OCI-LY1 (cell line): Measurements from ENCODE around the gene CDC6.

Source experiments
- H2AFZ ChIP-seq: fragments of 200-600 bp; sonication (generic), shearing (Covaris generic); 2 replicates; pipeline ENCODE4 v1.6.0; 2014; ENCODE audit warnings: antibody characterized with exemption, mild to moderate bottlenecking, low read length
- H3F3A ChIP-seq: fragments of 200-600 bp; sonication (generic), shearing (Covaris generic); 2 replicates; pipeline ENCODE4 v1.6.0; 2014; ENCODE audit warnings: mild to moderate bottlenecking, antibody characterized with exemption, low read length, moderate library complexity; ENCODE audit not compliant: insufficient read depth
- H3K27ac ChIP-seq: fragments of 200-600 bp; sonication (generic); 2 replicates; pipeline ENCODE4 v1.5.1; 2014; ENCODE audit warnings: low read length, mixed run types, mild to moderate bottlenecking, low read depth; ENCODE audit not compliant: poor library complexity, severe bottlenecking
- H3K27me3 ChIP-seq: fragments of 200-600 bp; sonication (generic); 2 replicates; pipeline ENCODE4 v1.6.0; 2014; ENCODE audit warnings: antibody characterized with exemption, mild to moderate bottlenecking, low read length, moderate library complexity; ENCODE audit not compliant: insufficient read depth
- H3K36me3 ChIP-seq: fragments of 200-600 bp; sonication (generic); 2 replicates; pipeline ENCODE4 v1.6.1; 2014; ENCODE audit warnings: mild to moderate bottlenecking, antibody characterized with exemption, low read length, moderate library complexity, mixed read lengths; ENCODE audit not compliant: insufficient read depth
- H3K4me1 ChIP-seq: fragments of 200-600 bp; sonication (generic); 2 replicates; pipeline ENCODE4 v1.5.1; 2014; ENCODE audit warnings: mild to moderate bottlenecking, low read length, moderate library complexity; ENCODE audit not compliant: insufficient read depth, severe bottlenecking
- H3K4me2 ChIP-seq: fragments of 200-600 bp; sonication (generic), shearing (Covaris generic); 2 replicates; pipeline ENCODE4 v1.6.1; 2014; ENCODE audit warnings: low read length
- H3K4me3 ChIP-seq: fragments of 200-600 bp; sonication (generic); 2 replicates; pipeline ENCODE4 v1.5.1; 2014; ENCODE audit warnings: low read length, low read depth, mild to moderate bottlenecking, mixed read lengths; ENCODE audit not compliant: poor library complexity, severe bottlenecking
- H3K79me2 ChIP-seq: fragments of 200-600 bp; shearing (Covaris generic); 2 replicates; pipeline ENCODE4 v1.6.1; 2016; ENCODE audit warnings: mixed run types, low read length, mixed read lengths; ENCODE audit not compliant: insufficient read depth
- H3K9ac ChIP-seq: fragments of 200-600 bp; sonication (generic), shearing (Covaris generic); 2 replicates; pipeline ENCODE4 v1.6.1; 2014; ENCODE audit warnings: mild to moderate bottlenecking, low read length, mixed read lengths
- H3K9me2 ChIP-seq: fragments of 200-600 bp; sonication (generic), shearing (Covaris generic); 2 replicates; pipeline ENCODE4 v1.6.1; 2014; ENCODE audit warnings: low read depth, mild to moderate bottlenecking, low read length, mixed read lengths
- H3K9me3 ChIP-seq: fragments of 200-600 bp; shearing (Covaris generic); 2 replicates; pipeline ENCODE4 v1.6.1; 2014; ENCODE audit warnings: low read length, mixed read lengths
- H4K20me1 ChIP-seq: fragments of 200-600 bp; sonication (generic), shearing (Covaris generic); 2 replicates; pipeline ENCODE4 v1.6.0; 2016; ENCODE audit warnings: mild to moderate bottlenecking, low read length; ENCODE audit not compliant: insufficient read depth
- EZH2 ChIP-seq: fragments of 200-600 bp; sonication (generic), shearing (Covaris generic); IDR thresholded peaks from 2 replicates; pipeline ENCODE4 v1.8.0; 2017; ENCODE audit warnings: borderline replicate concordance, mixed run types, mild to moderate bottlenecking, antibody characterized with exemption, low read length, moderate library complexity, mixed read lengths
- TF ChIP-seq, protein P1 (sequence below): fragments of 200-600 bp; sonication (generic), shearing (Covaris generic); IDR thresholded peaks from 2 replicates; pipeline ENCODE4 v1.5.1; 2017; ENCODE audit warnings: mild to moderate bottlenecking, antibody characterized with exemption, low read length, moderate library complexity, mixed read lengths

The CDC6 gene

DNA sequence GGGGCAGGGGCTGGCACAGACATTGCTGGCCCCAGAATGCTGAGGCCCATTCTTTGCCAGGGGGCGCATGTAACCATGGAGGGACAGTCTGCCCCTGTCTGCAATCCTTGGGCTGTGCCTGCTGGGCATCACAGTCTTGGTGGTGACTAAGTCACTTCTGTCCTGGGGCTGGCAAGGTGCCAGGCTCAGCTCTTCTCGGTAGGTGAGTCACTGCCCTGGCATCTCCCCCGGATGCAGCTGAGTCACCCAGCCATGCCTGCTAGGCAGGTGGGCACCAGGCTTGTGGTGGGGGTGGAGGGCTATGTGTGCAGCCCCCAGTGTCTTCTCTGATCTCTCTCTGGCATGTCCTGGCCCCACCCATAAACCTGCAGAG is 26.9 kb downstream of the CDC6 start:
- H3K36me3 ChIP-seq = no peaks in the 10 kb centered on the region
- no peak overlapping the region for H3K4me3 ChIP-seq
- no peaks in the 10 kb centered on the region for H3F3A ChIP-seq
- no peak overlapping the region for H2AFZ ChIP-seq
- H3K27ac ChIP-seq = no peak overlapping the region
- H3K9me3 ChIP-seq = no peaks in the 10 kb centered on the region
- TF ChIP-seq, protein P1, sequence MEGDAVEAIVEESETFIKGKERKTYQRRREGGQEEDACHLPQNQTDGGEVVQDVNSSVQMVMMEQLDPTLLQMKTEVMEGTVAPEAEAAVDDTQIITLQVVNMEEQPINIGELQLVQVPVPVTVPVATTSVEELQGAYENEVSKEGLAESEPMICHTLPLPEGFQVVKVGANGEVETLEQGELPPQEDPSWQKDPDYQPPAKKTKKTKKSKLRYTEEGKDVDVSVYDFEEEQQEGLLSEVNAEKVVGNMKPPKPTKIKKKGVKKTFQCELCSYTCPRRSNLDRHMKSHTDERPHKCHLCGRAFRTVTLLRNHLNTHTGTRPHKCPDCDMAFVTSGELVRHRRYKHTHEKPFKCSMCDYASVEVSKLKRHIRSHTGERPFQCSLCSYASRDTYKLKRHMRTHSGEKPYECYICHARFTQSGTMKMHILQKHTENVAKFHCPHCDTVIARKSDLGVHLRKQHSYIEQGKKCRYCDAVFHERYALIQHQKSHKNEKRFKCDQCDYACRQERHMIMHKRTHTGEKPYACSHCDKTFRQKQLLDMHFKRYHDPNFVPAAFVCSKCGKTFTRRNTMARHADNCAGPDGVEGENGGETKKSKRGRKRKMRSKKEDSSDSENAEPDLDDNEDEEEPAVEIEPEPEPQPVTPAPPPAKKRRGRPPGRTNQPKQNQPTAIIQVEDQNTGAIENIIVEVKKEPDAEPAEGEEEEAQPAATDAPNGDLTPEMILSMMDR = no peak
- TF ChIP-seq EZH2 = no peak
- H3K79me2 ChIP-seq = no peaks in the 10 kb centered on the region
- no peaks in the 10 kb centered on the region for H3K9me2 ChIP-seq
- no peaks in the 10 kb centered on the region for H4K20me1 ChIP-seq
- no peak overlapping the region for H3K9ac ChIP-seq
- peaks cover 34% of the 10 kb centered on the region for H3K4me1 ChIP-seq
- H3K4me2 ChIP-seq = no peak overlapping the region
- H3K27me3 ChIP-seq = no peaks in the 10 kb centered on the region

DNA sequence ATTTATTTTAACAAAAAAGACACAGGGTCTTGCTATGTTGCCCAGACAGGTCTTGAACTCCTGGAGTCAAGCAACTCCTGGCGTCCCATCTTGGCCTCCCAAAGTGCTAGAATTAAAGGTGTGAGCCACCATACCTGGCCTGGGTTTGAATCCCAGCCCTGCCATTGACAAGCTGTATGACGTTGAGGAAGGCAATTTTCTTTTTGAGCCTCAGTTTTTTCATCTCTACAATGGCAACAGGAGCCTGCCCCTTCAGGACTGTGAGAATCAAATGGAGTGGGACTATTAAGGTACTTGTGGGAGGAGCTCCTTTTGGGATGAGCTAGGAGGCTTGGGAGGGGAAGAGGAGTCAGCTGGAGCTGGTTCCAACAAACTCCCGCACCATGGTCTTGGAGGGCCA is 27.5 kb downstream of the CDC6 start:
- Histone ChIP-seq H2AFZ (no peak overlapping the region), H3K27ac (no peak overlapping the region), H3K4me3 (no peak overlapping the region), H3K4me1 (peaks cover 34% of the 10 kb centered on the region), H3K4me2 (no peak overlapping the region), H3K27me3 (no peaks in the 10 kb centered on the region), H3K9me3 (no peaks in the 10 kb centered on the region), H3K9ac (no peak overlapping the region), H4K20me1 (no peaks in the 10 kb centered on the region), H3K9me2 (no peaks in the 10 kb centered on the region), H3K79me2 (no peaks in the 10 kb centered on the region), H3K36me3 (no peaks in the 10 kb centered on the region), H3F3A (no peaks in the 10 kb centered on the region)
- TF ChIP-seq, protein P1 = no peak
- no peak for TF ChIP-seq EZH2

DNA sequence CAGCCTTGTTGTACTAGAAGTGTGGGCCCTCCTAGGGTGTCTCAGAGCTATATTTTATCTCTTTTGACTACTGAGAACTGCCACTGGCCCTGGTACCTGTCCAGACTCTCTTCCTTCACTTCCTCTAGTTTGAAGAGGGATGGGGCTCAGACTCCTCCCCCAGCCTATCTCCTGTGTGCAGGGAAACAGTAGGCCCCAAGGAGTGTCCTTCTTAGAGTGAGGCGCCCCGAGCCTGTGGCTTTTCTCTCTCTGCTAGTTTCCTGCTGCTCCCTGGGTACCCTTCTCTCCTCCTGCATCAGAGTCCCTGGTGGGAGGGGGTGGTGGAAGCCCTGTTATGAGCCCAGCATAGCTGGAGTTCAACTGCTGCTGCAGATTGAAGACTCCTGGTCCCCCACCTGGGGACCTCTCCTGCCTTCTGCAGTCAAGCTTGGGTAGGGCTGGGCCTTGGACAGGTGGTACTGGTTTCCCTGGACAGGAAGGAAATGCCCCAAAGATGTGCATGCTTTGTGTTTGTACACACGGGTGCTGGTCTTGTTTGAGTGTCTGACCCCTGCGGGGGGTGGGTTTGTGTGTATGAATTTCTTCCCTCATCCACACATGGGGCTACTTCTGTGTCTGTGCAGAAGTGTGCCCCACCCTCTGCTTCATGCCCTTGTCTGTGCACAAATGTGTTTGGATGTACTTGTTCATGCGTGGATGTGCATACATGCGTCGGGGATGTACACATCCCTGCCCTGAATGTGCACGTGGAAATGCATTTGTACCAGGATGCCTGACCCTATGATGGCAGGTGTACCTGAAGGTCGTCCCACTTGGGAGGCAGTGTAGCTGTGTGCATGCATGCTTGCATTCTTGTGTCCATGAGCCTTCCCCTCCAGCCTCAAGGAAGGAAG is 28.2 kb downstream of the CDC6 start:
- peaks cover 34% of the 10 kb centered on the region for H3K4me1 ChIP-seq
- TF ChIP-seq, protein P1 = no peak
- TF ChIP-seq EZH2 = no peak
- no peak overlapping the region for H3K27ac ChIP-seq

More for the DNA sequence above, 28.2 kb downstream of the CDC6 start:
- H3K36me3 ChIP-seq = no peaks in the 10 kb centered on the region
- H3K79me2 ChIP-seq = no peaks in the 10 kb centered on the region
- H3K9ac ChIP-seq = no peak overlapping the region
- H3K9me3 ChIP-seq = no peaks in the 10 kb centered on the region
- no peak overlapping the region for H3K4me2 ChIP-seq
- H3K9me2 ChIP-seq = no peaks in the 10 kb centered on the region
- H3F3A ChIP-seq = no peaks in the 10 kb centered on the region
- no peak overlapping the region for H3K4me3 ChIP-seq
- H2AFZ ChIP-seq = no peak overlapping the region
- H3K27me3 ChIP-seq = no peaks in the 10 kb centered on the region
- H4K20me1 ChIP-seq = no peaks in the 10 kb centered on the region
